AG09319 (cell line): ENCODE data around the gene PIK3R2.
A peak's percentile ranks its signal among the peaks of the same experiment; 100 is the strongest.

Source experiments
- DNase-seq: peaks from one replicate; pipeline ENCODE4 v3.0.0-alpha.2; 2010; ENCODE audit warnings: low read depth; ENCODE audit errors: extremely low read depth
- TF ChIP-seq, protein P1 (sequence below): IDR thresholded peaks from 2 replicates; pipeline ENCODE4 v1.5.1; 2011; ENCODE audit warnings: low read depth, mild to moderate bottlenecking, inconsistent platforms, low read length, moderate library complexity

PIK3R2 gene

DNA sequence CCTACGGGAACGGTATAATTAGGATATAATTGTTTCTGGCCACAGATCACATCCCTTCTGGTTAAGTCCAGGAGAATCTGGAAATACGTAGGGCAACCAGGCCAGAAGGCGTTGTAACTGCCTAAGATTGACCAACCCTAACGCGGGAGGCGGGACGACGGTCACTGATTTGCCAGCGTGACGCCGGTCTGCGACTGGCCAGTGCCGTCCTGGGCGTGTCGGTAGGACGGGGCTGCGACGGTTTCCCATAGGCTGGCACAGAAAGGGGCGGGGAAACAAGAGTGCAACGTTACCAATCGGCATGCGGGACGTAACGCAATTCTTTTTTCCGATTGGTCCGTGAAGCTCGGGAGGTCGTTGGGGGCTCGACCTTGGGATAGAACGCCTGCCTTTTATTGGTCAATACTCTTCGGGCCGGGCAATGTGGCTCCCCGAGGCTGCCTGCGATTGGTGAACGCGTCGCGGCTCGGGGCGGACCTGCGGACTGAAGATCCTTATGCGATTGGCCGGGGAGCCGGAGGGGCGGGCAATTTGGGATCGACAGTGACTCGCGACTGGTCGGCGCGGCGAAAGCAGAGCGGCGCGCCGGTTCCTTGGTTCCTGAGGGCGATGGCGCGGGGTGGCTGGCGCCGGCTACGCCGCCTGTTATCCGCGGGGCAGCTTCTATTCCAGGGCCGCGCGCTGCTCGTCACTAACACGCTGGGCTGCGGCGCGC, 39.9 kb downstream of the PIK3R2 start, which contains the start of gene MPV17L2:
Gene MPV17L2 (plus strand): TSS at position 546 of the 715 bp plus-strand sequence. CDS start 64 bp downstream, at position 610.
- DNase-seq: peak; percentile 100
- TF ChIP-seq, protein P1, sequence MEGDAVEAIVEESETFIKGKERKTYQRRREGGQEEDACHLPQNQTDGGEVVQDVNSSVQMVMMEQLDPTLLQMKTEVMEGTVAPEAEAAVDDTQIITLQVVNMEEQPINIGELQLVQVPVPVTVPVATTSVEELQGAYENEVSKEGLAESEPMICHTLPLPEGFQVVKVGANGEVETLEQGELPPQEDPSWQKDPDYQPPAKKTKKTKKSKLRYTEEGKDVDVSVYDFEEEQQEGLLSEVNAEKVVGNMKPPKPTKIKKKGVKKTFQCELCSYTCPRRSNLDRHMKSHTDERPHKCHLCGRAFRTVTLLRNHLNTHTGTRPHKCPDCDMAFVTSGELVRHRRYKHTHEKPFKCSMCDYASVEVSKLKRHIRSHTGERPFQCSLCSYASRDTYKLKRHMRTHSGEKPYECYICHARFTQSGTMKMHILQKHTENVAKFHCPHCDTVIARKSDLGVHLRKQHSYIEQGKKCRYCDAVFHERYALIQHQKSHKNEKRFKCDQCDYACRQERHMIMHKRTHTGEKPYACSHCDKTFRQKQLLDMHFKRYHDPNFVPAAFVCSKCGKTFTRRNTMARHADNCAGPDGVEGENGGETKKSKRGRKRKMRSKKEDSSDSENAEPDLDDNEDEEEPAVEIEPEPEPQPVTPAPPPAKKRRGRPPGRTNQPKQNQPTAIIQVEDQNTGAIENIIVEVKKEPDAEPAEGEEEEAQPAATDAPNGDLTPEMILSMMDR: no peak

GRCh38 chr19:18193388-18194180, 40.6 kb downstream of the PIK3R2 start:
- TF ChIP-seq, protein P1: no peak; the same call in 1 of the 2 replicates
- no peak for DNase-seq

- TF ChIP-seq, protein P1: no peak
- DNase-seq: no peak
Observed at GRCh38 chr19:18194181-18194530, 41.2 kb downstream of the PIK3R2 start.

DNA sequence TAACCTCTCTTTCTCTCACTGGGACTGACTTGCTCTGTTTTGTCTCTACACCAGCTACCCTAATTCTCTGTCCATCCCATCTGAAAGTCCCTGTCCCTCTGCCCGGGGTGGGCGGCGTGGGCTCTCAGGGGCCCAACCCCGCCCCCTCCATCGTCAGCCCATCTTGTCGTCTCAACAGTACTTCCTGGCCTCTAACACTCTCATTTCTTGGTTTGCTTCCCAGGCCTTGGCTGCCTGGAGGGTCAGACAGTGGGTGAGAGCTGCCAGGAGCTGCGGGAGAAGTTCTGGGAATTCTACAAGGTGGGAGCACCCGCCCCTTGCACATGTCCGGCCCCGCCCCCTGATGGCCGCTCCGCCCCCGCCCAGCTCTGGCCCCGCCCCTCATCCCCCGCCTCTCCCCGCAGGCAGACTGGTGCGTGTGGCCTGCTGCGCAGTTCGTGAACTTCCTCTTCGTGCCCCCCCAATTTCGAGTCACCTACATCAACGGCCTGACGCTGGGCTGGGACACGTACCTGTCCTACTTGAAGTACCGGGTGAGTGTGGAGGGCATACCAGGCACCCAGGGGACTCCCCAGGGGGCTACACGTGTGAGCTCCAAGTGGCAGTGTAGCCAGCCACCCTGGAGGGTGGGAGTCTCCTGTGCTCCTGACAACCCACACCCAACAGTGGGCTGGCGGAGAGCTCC, 41.7 kb downstream of the PIK3R2 start:
- TF ChIP-seq, protein P1: no peak
- DNase-seq: no peak

DNA sequence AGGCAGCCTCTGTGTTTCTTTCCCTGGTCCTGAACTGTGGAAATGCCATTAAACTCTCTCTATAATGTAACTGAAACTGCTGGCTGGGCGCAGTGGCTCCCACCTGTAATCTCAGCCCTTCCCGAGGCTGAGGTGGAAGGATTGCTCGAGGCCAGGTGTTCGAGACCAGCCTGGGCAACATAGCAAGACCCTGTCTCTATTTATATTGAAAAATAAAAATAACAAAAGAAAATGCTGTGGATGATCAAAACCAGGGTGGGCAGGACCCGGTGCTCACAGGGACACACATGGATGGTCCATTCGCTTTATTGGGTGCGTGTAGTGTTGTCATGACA, 43.5 kb downstream of the PIK3R2 start:
- no peak for DNase-seq
- TF ChIP-seq, protein P1: no peak

DNA sequence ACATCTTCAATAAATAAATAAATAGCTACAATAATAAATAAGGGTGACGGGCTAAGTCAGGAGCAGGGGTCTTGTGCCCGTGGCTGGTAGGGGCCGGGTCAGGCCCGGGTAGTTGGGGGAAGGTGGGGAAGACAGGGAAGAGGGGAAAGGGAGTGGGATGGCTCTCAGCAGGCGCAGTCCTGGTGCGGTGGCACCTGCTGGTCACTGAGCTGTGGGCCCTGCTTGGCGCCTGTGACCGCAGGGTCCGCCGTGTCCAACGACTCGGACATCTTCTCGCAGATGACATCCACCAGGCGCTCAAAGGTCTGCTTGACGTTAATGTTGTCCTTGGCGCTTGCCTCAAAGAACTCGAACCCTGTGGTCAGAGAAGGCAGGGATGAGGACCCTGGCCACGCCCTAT, 44.3 kb downstream of the PIK3R2 start:
- DNase-seq: no peak
- TF ChIP-seq, protein P1: no peak

DNA sequence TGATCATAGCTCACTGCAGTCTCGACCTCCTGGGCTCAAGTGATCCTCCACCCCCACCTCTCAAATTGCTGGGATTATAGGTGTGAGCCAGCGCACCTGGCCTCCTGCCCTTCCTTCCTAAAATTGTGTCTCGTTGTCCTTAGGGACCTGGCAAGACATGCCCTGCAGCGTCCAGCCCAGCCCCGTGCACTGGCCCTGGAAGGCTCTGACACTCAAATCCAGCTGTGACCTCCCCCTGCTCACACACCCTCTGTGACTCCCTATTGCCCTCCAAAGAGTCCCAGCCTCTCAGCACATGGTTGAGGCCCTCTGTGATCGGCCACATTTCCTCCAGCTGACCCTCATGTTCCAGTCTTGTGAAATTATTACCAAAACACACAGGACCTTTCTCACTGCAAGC, 45.0 kb downstream of the PIK3R2 start:
- TF ChIP-seq, protein P1: no peak
- DNase-seq: no peak
